ENCODE results near the gene NKAIN2. TPM values are rescaled to one million over a fixed set of nuclear protein-coding genes. Genes with fewer than 3 reads are reported as not detected.

NKAIN2 gene
- total and polyA plus RNA-seq, 7 donors = 0.08 to 13.5 (median 1.1) TPM

DNA sequence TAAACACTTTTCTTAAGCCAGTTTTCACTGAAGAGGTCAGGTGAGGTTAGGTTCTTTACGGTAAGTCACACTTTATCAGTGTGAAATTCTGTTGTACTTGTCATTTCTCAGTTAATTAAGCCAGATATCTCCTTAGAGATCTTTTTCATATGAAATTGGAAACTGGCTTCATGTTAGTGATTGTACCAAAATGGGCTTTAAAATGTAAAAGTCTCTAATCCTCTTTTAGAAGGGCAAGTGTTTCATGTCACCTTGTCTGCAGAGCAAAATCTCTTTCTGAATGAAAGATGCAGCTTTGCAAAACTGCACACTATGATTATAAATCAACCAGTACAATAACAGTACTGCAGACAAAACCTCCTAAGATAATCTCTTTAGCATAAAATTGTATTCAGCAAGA is 949.3 kb downstream of the NKAIN2 start:
- 66 to 76% (median 69%) methylated on average over 1 of the region's 1 CpG for WGBS, 3 donors
- TF ChIP-seq, protein P1, sequence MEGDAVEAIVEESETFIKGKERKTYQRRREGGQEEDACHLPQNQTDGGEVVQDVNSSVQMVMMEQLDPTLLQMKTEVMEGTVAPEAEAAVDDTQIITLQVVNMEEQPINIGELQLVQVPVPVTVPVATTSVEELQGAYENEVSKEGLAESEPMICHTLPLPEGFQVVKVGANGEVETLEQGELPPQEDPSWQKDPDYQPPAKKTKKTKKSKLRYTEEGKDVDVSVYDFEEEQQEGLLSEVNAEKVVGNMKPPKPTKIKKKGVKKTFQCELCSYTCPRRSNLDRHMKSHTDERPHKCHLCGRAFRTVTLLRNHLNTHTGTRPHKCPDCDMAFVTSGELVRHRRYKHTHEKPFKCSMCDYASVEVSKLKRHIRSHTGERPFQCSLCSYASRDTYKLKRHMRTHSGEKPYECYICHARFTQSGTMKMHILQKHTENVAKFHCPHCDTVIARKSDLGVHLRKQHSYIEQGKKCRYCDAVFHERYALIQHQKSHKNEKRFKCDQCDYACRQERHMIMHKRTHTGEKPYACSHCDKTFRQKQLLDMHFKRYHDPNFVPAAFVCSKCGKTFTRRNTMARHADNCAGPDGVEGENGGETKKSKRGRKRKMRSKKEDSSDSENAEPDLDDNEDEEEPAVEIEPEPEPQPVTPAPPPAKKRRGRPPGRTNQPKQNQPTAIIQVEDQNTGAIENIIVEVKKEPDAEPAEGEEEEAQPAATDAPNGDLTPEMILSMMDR (IDR thresholded peaks at IDR 0.05) = no peak
- H3K9me3 ChIP-seq = peaks cover 2% of the 10 kb centered on the region

DNA sequence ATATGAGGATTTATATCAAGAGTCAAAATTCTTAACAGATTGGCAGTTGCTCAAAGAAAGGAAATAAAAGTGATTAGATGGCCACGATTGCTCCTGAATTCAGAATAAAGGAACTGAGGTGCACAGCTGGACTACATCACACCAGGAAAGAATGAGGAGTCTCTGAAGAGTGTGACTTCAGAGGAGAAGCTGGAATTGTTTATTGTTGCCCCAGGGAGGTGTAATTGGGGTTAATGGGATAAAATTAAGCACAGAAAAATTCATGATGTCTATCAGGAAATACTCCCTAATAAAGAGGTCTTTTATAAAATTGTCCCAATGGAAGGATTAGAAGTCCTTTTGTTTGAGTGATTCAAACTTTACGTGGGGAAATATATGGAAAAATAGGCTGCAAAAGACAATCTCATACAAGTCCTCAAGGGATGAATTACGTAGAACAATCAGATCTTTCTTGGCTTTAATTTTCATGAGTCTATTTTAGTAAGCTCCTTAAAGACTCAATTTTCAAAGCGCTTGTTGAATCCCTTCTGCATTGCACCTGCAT is 950.0 kb downstream of the NKAIN2 start:
- H3K4me3 ChIP-seq = no peak overlapping the region

More for the DNA sequence above, 949.3 kb downstream of the NKAIN2 start:
- Histone ChIP-seq H3K27me3 (ENCODE audit: insufficient read depth in 3 of 3, low read length in 2 of 3) (no peaks in the 10 kb centered on the region), H3K27ac (no peak overlapping the region), H3K4me1 (no peaks in the 10 kb centered on the region), H3K36me3 (ENCODE audit: insufficient read depth in 1 of 2, low read depth in 1 of 2) (no peaks in the 10 kb centered on the region), H3K4me3 (no peak overlapping the region)
- intact Hi-C loops (cut with DNase I) = no loop called here
- ATAC-seq = no peak
- DNase-seq = no peak

DNA sequence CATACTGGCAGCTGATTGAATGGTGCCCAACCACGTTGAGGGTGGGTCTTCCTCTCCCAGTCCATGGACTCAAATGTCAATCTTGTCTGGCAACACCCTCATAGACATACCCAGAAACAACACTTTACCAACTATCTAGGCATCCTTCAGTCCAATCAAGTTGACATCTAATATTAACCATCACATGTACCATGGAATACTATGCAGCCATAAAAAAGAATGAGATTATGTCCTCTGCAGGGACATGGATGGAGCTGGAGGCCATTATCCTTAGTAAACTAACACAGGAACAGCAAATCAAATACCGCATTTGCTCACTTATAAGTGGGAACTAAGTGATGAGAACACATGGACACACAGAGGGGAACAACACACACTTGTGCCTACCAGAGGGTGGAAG is 951.7 kb downstream of the NKAIN2 start:
- Histone ChIP-seq H3K4me1 (no peaks in the 10 kb centered on the region), H3K27me3 (ENCODE audit: insufficient read depth in 3 of 3, low read length in 2 of 3) (no peaks in the 10 kb centered on the region), H3K36me3 (ENCODE audit: insufficient read depth in 1 of 2, low read depth in 1 of 2) (no peaks in the 10 kb centered on the region), H3K9me3 (peaks cover 2% of the 10 kb centered on the region), H3K4me3 (no peak overlapping the region), H3K27ac (no peak overlapping the region)
- ATAC-seq = no peak
- WGBS, 3 donors = 83 to 98% (median 95%) methylated on average over 2 of the region's 2 CpGs
- no peak for DNase-seq
- intact Hi-C loops (cut with DNase I) = no loop called here
- TF ChIP-seq, protein P1 (IDR thresholded peaks at IDR 0.05) = no peak

More for the DNA sequence above, 950.0 kb downstream of the NKAIN2 start:
- DNase-seq = no peak
- Histone ChIP-seq H3K4me1 (no peaks in the 10 kb centered on the region), H3K27ac (no peak overlapping the region), H3K27me3 (ENCODE audit: insufficient read depth in 3 of 3, low read length in 2 of 3) (no peaks in the 10 kb centered on the region), H3K9me3 (peaks cover 2% of the 10 kb centered on the region), H3K36me3 (ENCODE audit: insufficient read depth in 1 of 2, low read depth in 1 of 2) (no peaks in the 10 kb centered on the region)
- intact Hi-C loops (cut with DNase I) = no loop called here
- ATAC-seq = no peak
- TF ChIP-seq, protein P1 (IDR thresholded peaks at IDR 0.05) = no peak
- 47 to 69% (median 68%) methylated on average over 4 of the region's 4 CpGs for WGBS, 3 donors

DNA sequence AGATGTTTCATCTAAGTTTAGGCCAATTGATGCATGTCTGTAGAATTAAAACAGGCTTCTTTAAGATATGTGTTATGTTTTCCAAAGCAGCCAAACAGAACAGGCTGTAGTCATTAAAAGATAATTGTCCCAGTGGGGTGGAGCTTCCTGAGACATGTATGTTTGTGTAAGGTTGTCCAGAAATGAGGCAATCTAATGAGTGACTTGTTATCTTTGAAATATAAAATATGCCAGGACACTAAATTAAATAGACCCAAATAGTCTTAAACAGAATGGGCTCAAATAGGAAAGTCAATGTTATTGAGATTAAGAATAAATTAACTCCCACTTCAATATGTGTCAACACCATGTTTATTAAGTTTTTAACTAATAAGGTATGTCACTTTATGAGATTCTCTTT is 953.9 kb downstream of the NKAIN2 start:
- no peak overlapping the region for H3K4me3 ChIP-seq
- H3K9me3 ChIP-seq = peaks cover 2% of the 10 kb centered on the region
- no peaks in the 10 kb centered on the region for H3K27me3 ChIP-seq (ENCODE audit: insufficient read depth in 3 of 3, low read length in 2 of 3)
- intact Hi-C loops (cut with DNase I) = no loop called here
- DNase-seq (no peak), ATAC-seq (no peak)
- TF ChIP-seq, protein P1 (IDR thresholded peaks at IDR 0.05) = no peak
- no peaks in the 10 kb centered on the region for H3K36me3 ChIP-seq (ENCODE audit: insufficient read depth in 1 of 2, low read depth in 1 of 2)
- H3K27ac ChIP-seq = no peak overlapping the region
- no peaks in the 10 kb centered on the region for H3K4me1 ChIP-seq

DNA sequence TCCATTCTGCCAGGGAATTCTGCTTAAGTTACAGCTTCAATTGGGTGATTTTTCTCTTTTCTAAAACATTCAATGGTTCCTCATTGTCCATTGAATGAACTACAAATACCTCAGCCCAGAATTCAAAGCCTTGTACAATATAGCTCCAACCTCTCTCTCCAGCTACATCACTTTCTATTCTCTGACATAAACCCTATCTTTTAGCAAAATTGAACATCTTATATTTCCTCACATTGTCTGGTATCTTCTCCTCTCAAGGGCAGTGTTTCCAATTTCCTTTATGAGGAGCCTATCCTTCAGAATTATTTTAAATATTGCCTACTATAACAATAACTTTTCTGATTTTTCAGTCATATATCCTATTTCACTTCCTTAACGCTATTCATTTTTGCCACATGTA is 955.0 kb downstream of the NKAIN2 start:
- Histone ChIP-seq H3K27ac (no peak overlapping the region), H3K9me3 (peaks cover 2% of the 10 kb centered on the region), H3K27me3 (ENCODE audit: insufficient read depth in 3 of 3, low read length in 2 of 3) (no peaks in the 10 kb centered on the region), H3K36me3 (ENCODE audit: insufficient read depth in 1 of 2, low read depth in 1 of 2) (no peaks in the 10 kb centered on the region), H3K4me3 (no peak overlapping the region), H3K4me1 (no peaks in the 10 kb centered on the region)
- no peak for ATAC-seq
- intact Hi-C loops (cut with DNase I) = no loop called here
- TF ChIP-seq, protein P1 (IDR thresholded peaks at IDR 0.05) = no peak
- no peak for DNase-seq
- 90 to 96% (median 92%) methylated on average over 1 of the region's 1 CpG for WGBS, 3 donors
